ENCODE measurements around the gene ZCCHC14. TPM values are rescaled to one million over a fixed set of nuclear protein-coding genes. Genes with fewer than 3 reads are reported as not detected.

The ZCCHC14 gene
- total RNA-seq, 1 experiment from 2014 or later, result 33.1 TPM

DNA sequence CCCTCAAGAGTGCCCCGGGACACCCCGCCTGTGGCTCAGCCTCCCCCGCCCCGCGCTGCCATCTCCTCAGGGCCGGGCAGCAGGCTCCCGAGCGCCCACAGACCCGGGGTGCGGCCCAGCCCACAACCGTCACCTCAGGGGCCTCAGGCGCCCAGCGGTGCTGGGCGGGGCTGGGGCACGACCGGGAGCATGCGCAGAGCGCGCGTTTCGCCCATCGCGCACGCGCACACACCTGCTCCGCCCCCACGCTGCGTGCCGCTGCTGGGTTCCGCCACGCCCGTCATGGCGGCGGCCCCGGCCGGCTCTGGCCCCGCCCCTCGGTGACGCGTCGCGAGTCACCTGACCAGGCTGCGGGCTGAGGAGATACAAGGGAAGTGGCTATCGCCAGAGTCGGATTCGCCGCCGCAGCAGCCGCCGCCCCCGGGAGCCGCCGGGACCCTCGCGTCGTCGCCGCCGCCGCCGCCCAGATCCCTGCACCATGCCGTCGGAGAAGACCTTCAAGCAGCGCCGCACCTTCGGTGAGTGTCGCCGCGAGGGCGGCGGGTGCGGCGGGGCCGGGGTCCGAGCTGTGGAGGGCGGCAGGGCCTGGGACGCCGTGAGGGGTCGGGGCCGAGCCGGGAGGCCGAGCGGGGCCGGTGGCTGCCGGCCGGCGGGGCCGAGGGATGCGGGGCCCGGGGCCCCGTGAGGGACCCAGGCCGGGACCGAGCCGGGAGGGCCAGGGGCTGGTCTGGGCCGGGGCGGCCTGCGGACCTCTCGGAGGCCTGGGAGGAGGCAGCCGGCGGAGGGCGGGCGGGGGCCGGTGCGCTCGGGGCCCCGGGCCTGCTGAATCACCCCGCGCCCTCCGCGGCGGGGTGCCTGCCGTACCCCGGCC, 100.6 kb downstream of the ZCCHC14 start, which contains the start of gene MAP1LC3B:
TSS of gene MAP1LC3B (plus strand) at position 387 of the 871 bp plus-strand sequence. CDS start at position 479, 92 bp downstream.
- TF ChIP-seq, protein P1, sequence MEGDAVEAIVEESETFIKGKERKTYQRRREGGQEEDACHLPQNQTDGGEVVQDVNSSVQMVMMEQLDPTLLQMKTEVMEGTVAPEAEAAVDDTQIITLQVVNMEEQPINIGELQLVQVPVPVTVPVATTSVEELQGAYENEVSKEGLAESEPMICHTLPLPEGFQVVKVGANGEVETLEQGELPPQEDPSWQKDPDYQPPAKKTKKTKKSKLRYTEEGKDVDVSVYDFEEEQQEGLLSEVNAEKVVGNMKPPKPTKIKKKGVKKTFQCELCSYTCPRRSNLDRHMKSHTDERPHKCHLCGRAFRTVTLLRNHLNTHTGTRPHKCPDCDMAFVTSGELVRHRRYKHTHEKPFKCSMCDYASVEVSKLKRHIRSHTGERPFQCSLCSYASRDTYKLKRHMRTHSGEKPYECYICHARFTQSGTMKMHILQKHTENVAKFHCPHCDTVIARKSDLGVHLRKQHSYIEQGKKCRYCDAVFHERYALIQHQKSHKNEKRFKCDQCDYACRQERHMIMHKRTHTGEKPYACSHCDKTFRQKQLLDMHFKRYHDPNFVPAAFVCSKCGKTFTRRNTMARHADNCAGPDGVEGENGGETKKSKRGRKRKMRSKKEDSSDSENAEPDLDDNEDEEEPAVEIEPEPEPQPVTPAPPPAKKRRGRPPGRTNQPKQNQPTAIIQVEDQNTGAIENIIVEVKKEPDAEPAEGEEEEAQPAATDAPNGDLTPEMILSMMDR (IDR thresholded peaks at IDR 0.05; ENCODE audit: insufficient read depth in 1 of 2, low read depth in 1 of 2, low read length in 1 of 2, severe bottlenecking in 1 of 2, unreplicated experiment in 1 of 2), result no peak
- H3K4me1 ChIP-seq, result peaks cover 25% of the 10 kb centered on the region
- POLR2A ChIA-PET, result interaction anchor here (1.0 kb wide), 1 partner anchor 9 kb away, joined by 8 read pairs; the partner anchor contains the start of gene FBXO31

DNA sequence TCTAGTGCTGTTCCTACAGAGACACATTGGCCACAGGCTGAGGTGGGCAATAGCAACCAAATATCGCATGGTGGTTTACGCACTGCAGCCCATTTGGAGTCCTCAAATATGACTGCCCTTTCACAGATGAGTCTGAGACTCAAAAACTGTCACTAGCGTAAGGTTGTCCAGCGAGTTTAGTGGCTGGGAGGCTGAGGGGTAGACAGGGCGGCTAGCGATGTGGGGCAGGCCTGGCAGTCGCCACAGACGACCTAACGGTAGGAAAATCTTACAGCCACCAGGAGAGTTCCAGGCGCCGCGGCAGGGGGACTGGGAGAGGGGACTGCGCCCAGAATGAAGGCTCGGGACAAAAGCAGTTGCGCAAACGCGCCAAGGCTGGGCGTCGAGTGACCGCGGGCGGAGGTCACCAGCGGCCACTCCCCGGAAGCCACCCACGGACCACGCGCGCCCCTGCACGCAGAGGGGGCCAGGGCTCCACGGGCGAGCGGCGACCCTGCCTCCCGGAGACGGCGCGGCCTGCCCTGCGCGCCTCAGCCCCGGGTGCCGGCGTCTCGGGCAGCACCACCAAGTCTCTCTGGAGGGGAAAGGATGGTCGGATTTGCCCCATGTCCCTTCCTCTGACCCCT, 101.4 kb downstream of the ZCCHC14 start:
- intact Hi-C loops (cut with micrococcal nuclease; ENCODE audit: unreplicated experiment), result loop anchor here (5.0 kb wide), 3 partner anchors 101 to 481 kb away; partner anchors contain the start of gene ZCCHC14
- no peaks in the 10 kb centered on the region for H3K27me3 ChIP-seq (replicated peaks; ENCODE audit: control insufficient read depth, insufficient read depth, low read length)
- Mint-ChIP-seq H3K36me3 (ENCODE audit: insufficient read depth, unreplicated experiment) (peaks cover 51% of the 10 kb centered on the region), H3K4me3 (ENCODE audit: unreplicated experiment) (peak overlapping the region; percentile 87), H3K9me3 (ENCODE audit: unreplicated experiment) (no peaks in the 10 kb centered on the region), H3K4me1 (ENCODE audit: low read depth, unreplicated experiment) (peaks cover 46% of the 10 kb centered on the region), H3K27ac (ENCODE audit: unreplicated experiment) (peak overlapping the region; percentile 95), H3K27me3 (ENCODE audit: insufficient read depth, unreplicated experiment) (no peaks in the 10 kb centered on the region)
- no peaks in the 10 kb centered on the region for H3K9me3 ChIP-seq
- no peaks in the 10 kb centered on the region for H3K36me3 ChIP-seq (ENCODE audit: control insufficient read depth, insufficient read depth, low read length)
- H3K4me1 ChIP-seq, result peaks cover 26% of the 10 kb centered on the region
- peak overlapping the region; percentile 51 for H3K4me3 ChIP-seq (ENCODE audit: low read depth, low read length)
- TSS peak; percentile 82 for BruUV-seq (replicated peaks)
- ChIA-PET POLR2A (no interaction called here), CTCF (no interaction called here)
- TF ChIP-seq, protein P1 (IDR thresholded peaks at IDR 0.05; ENCODE audit: insufficient read depth in 1 of 2, low read depth in 1 of 2, low read length in 1 of 2, severe bottlenecking in 1 of 2, unreplicated experiment in 1 of 2), result no peak
- DNase-seq, result peak; percentile 71 to 77

More for the DNA sequence above, 100.6 kb downstream of the ZCCHC14 start, which contains the start of gene MAP1LC3B:
- BruUV-seq (replicated peaks), result no TSS peak
- H3K9me3 ChIP-seq, result no peaks in the 10 kb centered on the region
- H3K4me3 ChIP-seq (ENCODE audit: low read depth, low read length), result peak within 1 kb of the TSS; percentile 81
- H3K4me1 Mint-ChIP-seq (ENCODE audit: low read depth, unreplicated experiment), result peaks cover 39% of the 10 kb centered on the region
- DNase-seq, result peak; percentile 96 to 100
- H3K9me3 Mint-ChIP-seq (ENCODE audit: unreplicated experiment), result no peaks in the 10 kb centered on the region
- no peaks in the 10 kb centered on the region for H3K27me3 ChIP-seq (replicated peaks; ENCODE audit: control insufficient read depth, insufficient read depth, low read length)
- peaks cover 51% of the 10 kb centered on the region for H3K36me3 Mint-ChIP-seq (ENCODE audit: insufficient read depth, unreplicated experiment)
- peak within 1 kb of the TSS; percentile 95 for H3K27ac Mint-ChIP-seq (ENCODE audit: unreplicated experiment)
- no peaks in the 10 kb centered on the region for H3K36me3 ChIP-seq (ENCODE audit: control insufficient read depth, insufficient read depth, low read length)
- H3K27me3 Mint-ChIP-seq (ENCODE audit: insufficient read depth, unreplicated experiment), result no peaks in the 10 kb centered on the region
- peak within 1 kb of the TSS; percentile 87 for H3K4me3 Mint-ChIP-seq (ENCODE audit: unreplicated experiment)
- CTCF ChIA-PET, result interaction anchor here (0.9 to 1.7 kb wide), 3 partner anchors 8 to 69 kb away, joined by 3 to 6 read pairs (median 4); partner anchors contain the start of gene FBXO31
- intact Hi-C loops (cut with micrococcal nuclease; ENCODE audit: unreplicated experiment), result loop anchor here (1.0 to 5.0 kb wide), 4 partner anchors 8 to 480 kb away; partner anchors contain the start of gene ZCCHC14

All from Caco-2 (cell line).